Measurements from ENCODE around the gene PARVB. TPM values are rescaled to one million over a fixed set of nuclear protein-coding genes. Genes with fewer than 3 reads are reported as not detected.

The PARVB gene
- total and polyA plus RNA-seq, 9 donors: 12.3 to 62.9 (median 39.1) TPM

GRCh38 chr22:44092636-44093220, 68.6 kb downstream of the PARVB start:
- no peak for TF ChIP-seq EP300 (IDR thresholded peaks at IDR 0.05)
- TF ChIP-seq POLR2A (IDR thresholded peaks at IDR 0.05): no peak
- no peak for TF ChIP-seq CTCF (IDR thresholded peaks at IDR 0.05)
- Histone ChIP-seq H3K27ac (no peak overlapping the region), H3K27me3 (no peaks in the 10 kb centered on the region), H3K4me1 (ENCODE audit: insufficient read depth) (peaks cover 15% of the 10 kb centered on the region), H3K36me3 (no peaks in the 10 kb centered on the region), H3K9me3 (no peaks in the 10 kb centered on the region), H3K4me3 (no peak overlapping the region)
- WGBS, 3 donors: 86 to 95% (median 88%) methylated on average over 7 to 8 of the region's 8 CpGs
- DNase-seq: no peak
- intact Hi-C loops (cut with DNase I): no loop called here

- DNase-seq: no peak
- peaks cover 11% of the 10 kb centered on the region for H3K4me1 ChIP-seq (ENCODE audit: insufficient read depth)
- no peak overlapping the region for H3K4me3 ChIP-seq
- H3K9me3 ChIP-seq: no peaks in the 10 kb centered on the region
- H3K27ac ChIP-seq: no peak overlapping the region
- TF ChIP-seq CTCF (IDR thresholded peaks at IDR 0.05) (no peak), POLR2A (IDR thresholded peaks at IDR 0.05) (no peak), EP300 (IDR thresholded peaks at IDR 0.05) (no peak)
- intact Hi-C loops (cut with DNase I): no loop called here
- 67 to 81% (median 76%) methylated on average over 9 of the region's 9 CpGs for WGBS, 3 donors
- H3K27me3 ChIP-seq: no peaks in the 10 kb centered on the region
- H3K36me3 ChIP-seq: no peaks in the 10 kb centered on the region
Measured at GRCh38 chr22:44093791-44094190, 69.7 kb downstream of the PARVB start.

- WGBS, 3 donors: 91 to 95% (median 94%) methylated on average over 14 of the region's 14 CpGs
- H3K4me3 ChIP-seq: no peak overlapping the region
- H3K4me1 ChIP-seq (ENCODE audit: insufficient read depth): peaks cover 7% of the 10 kb centered on the region
- H3K27ac ChIP-seq: no peak overlapping the region
- no peak for DNase-seq
- TF ChIP-seq POLR2A (IDR thresholded peaks at IDR 0.05): no peak
- no peak for TF ChIP-seq EP300 (IDR thresholded peaks at IDR 0.05)
- TF ChIP-seq CTCF (IDR thresholded peaks at IDR 0.05): no peak
- intact Hi-C loops (cut with DNase I): no loop called here
- no peaks in the 10 kb centered on the region for H3K27me3 ChIP-seq
- no peaks in the 10 kb centered on the region for H3K9me3 ChIP-seq
- H3K36me3 ChIP-seq: no peaks in the 10 kb centered on the region
Measured at GRCh38 chr22:44094751-44095302, 70.7 kb downstream of the PARVB start.

- no peaks in the 10 kb centered on the region for H3K9me3 ChIP-seq
- TF ChIP-seq POLR2A (IDR thresholded peaks at IDR 0.05) (no peak), CTCF (IDR thresholded peaks at IDR 0.05) (no peak), EP300 (IDR thresholded peaks at IDR 0.05) (no peak)
- DNase-seq: peak in 1 of 5 donors; percentile 25
- no peaks in the 10 kb centered on the region for H3K27me3 ChIP-seq
- peaks cover 3% of the 10 kb centered on the region for H3K4me1 ChIP-seq (ENCODE audit: insufficient read depth)
- H3K4me3 ChIP-seq: no peak overlapping the region
- WGBS, 3 donors: 91 to 95% (median 93%) methylated on average over 11 of the region's 11 CpGs
- no peaks in the 10 kb centered on the region for H3K36me3 ChIP-seq
- H3K27ac ChIP-seq: no peak overlapping the region
- intact Hi-C loops (cut with DNase I): no loop called here
Measured at GRCh38 chr22:44096736-44097135, 72.6 kb downstream of the PARVB start.
